Vagina (tissue), 2 donors: ENCODE measurements around the gene NDUFB10.

Experiments used
- POLR2A ChIP-seq, 2 donors: fragments of 450-650 bp; IDR thresholded peaks; one replicate each; pipeline ENCODE4 v1.6.1; 2017; ENCODE audit warnings: antibody characterized with exemption in 2 of 2, mild to moderate bottlenecking in 2 of 2, moderate library complexity in 2 of 2
- POLR2AphosphoS5 ChIP-seq, 2 donors: sonication (generic); formaldehyde crosslinking; IDR thresholded peaks; one replicate each; pipeline ENCODE4 v1.9.0; 2017; ENCODE audit warnings: antibody characterized with exemption in 2 of 2, mild to moderate bottlenecking in 2 of 2, low read depth in 1 of 2; ENCODE audit not compliant: insufficient read depth in 1 of 2
- TF ChIP-seq, protein P1 (sequence below), 3 experiments: fragments of 450-650 bp in 2 of 3; fragments of 200-600 bp in 1 of 3; sonication (generic) in 1 of 3; IDR thresholded peaks; one replicate each; pipeline ENCODE4 v1.5.1; 2017 to 2019; ENCODE audit warnings: antibody characterized with exemption in 3 of 3, mild to moderate bottlenecking in 2 of 3, moderate library complexity in 2 of 3

DNA sequence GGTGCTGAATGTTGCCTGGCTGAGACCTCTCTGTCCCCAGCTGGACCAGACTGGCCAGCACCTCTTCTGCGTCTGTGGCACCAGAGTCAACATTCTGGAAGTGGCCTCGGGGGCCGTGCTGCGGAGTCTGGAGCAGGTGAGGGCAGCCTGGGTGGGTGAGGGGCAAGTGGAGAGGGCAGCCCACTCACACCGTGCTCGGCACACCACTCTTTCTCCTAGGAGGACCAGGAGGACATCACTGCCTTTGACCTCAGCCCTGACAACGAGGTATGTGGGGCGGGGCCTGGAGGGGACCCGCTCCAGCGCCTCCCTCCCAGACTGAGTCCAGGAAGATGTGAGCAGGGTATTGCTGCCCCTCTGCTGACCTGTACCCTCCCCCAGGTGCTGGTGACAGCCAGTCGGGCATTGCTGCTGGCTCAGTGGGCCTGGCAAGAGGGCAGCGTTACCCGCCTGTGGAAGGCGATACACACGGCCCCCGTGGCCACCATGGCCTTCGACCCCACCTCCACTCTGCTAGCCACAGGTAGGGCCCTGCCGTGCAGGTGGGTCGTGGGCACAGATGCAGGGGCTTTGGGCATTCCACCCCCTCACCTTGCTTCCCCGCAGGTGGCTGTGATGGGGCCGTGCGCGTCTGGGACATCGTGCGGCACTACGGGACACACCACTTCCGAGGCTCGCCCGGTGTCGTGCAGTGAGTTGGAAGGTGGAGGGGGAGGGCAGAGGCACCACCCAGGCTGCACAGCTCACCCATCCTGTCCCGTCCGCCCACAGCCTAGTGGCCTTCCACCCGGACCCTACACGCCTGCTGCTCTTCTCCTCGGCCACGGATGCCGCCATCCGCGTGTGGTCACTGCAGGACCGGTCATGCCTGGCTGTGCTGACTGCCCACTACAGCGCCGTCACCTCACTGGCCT is 15.1 kb downstream of the NDUFB10 start:
- TF ChIP-seq POLR2AphosphoS5 (IDR thresholded peaks at IDR 0.05; ENCODE audit: insufficient read depth in 1 of 2, low read depth in 1 of 2) (no peak), POLR2A (IDR thresholded peaks at IDR 0.05) (no peak)
- TF ChIP-seq, protein P1, sequence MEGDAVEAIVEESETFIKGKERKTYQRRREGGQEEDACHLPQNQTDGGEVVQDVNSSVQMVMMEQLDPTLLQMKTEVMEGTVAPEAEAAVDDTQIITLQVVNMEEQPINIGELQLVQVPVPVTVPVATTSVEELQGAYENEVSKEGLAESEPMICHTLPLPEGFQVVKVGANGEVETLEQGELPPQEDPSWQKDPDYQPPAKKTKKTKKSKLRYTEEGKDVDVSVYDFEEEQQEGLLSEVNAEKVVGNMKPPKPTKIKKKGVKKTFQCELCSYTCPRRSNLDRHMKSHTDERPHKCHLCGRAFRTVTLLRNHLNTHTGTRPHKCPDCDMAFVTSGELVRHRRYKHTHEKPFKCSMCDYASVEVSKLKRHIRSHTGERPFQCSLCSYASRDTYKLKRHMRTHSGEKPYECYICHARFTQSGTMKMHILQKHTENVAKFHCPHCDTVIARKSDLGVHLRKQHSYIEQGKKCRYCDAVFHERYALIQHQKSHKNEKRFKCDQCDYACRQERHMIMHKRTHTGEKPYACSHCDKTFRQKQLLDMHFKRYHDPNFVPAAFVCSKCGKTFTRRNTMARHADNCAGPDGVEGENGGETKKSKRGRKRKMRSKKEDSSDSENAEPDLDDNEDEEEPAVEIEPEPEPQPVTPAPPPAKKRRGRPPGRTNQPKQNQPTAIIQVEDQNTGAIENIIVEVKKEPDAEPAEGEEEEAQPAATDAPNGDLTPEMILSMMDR (IDR thresholded peaks at IDR 0.05) = no peak
